K562 (cell line): ENCODE data around the gene PYGB. TPM values are rescaled to one million over a fixed set of nuclear protein-coding genes. Genes with fewer than 3 reads are reported as not detected.

ENCODE experiments used
- ATAC-seq: fragments of 200-7000 bp; cut with Tn5 transposase; 3 replicates; pipeline ENCODE4 v1.9.1; 2020; ENCODE audit warnings: moderate library complexity
- BruUV-seq: library from RNA; stranded (reverse); fragments of 400-500 nt; replicated peaks from 2 replicates; lab custom pipeline; 2021; lab: Mats Ljungman, UMichigan
- CTCF ChIA-PET: fragments of 300-600 bp; formaldehyde crosslinking; extraction: SDS; loops from one replicate; lab custom pipeline; 2021; ENCODE audit warnings: low intra/inter-chr PET ratio; lab: Yijun Ruan, JAX
- POLR2A ChIA-PET: fragments of 300-600, 350-650 bp; sonication (Branson Sonifier 250); formaldehyde crosslinking; extraction: SDS; loops from one replicate; lab custom pipeline; 2021; ENCODE audit warnings: antibody characterized with exemption, inconsistent platforms; lab: Yijun Ruan, JAX
- DNase-seq, 4 experiments: peaks; one replicate each; pipeline versions ENCODE4 v3.0.0 to v3.0.0-alpha.2; 2011 to 2018; ENCODE audit warnings: low spot score in 3 of 4, mixed read lengths in 3 of 4; ENCODE audit errors: extremely low read depth in 1 of 4
- FAIRE-seq: peaks from 2 replicates; lab custom pipeline; 2011; peaks lifted over from hg19 to GRCh38; lab: Jason Lieb, UNC
- H2AFZ ChIP-seq: 2 replicates; pipeline ENCODE4 v1.6.0; 2011; ENCODE audit warnings: low read depth, low read length, control low read depth, inconsistent platforms
- H3K27ac ChIP-seq: fragments of 200-600 bp; 3 replicates; pipeline ENCODE4 v1.8.0; 2011; ENCODE audit warnings: low read depth, mild to moderate bottlenecking, control low read depth, inconsistent platforms, low read length, moderate library complexity, mixed read lengths; ENCODE audit errors: extremely low read depth
- H3K27me3 ChIP-seq, 2 experiments: fragments of 300-600 bp in 1 of 2; 2 replicates in 1 of 2; 3 replicates in 1 of 2; pipeline versions ENCODE4 v1.6.0 to v1.8.0; 2011; ENCODE audit warnings: inconsistent platforms in 2 of 2, low read length in 2 of 2, mild to moderate bottlenecking in 1 of 2, mixed read lengths in 1 of 2, moderate library complexity in 1 of 2; ENCODE audit not compliant: control insufficient read depth in 2 of 2, insufficient read depth in 2 of 2
- H3K36me3 ChIP-seq: fragments of 300-600 bp; 3 replicates; pipeline ENCODE4 v1.8.0; 2011; ENCODE audit warnings: mild to moderate bottlenecking, low read length, inconsistent platforms; ENCODE audit not compliant: control insufficient read depth, insufficient read depth
- H3K4me1 ChIP-seq, 2 experiments: fragments of 200-600 bp in 1 of 2; replicated peaks in 1 of 2; 2 replicates in 1 of 2; 3 replicates in 1 of 2; pipeline versions ENCODE4 v1.5.1 to v1.8.0; 2011; ENCODE audit warnings: inconsistent platforms in 2 of 2, low read length in 2 of 2, mild to moderate bottlenecking in 1 of 2, mixed read lengths in 1 of 2, moderate library complexity in 1 of 2; ENCODE audit not compliant: control insufficient read depth in 2 of 2, insufficient read depth in 2 of 2
- H3K4me2 ChIP-seq: 2 replicates; pipeline ENCODE4 v1.6.1; 2011; ENCODE audit warnings: low read length, control low read depth, inconsistent platforms, mixed read lengths; ENCODE audit not compliant: insufficient read depth
- H3K4me3 ChIP-seq: fragments of 200-600 bp; sonication (generic), shearing (Covaris generic); 2 replicates; pipeline ENCODE4 v1.5.1; 2016; ENCODE audit warnings: control low read depth, inconsistent platforms
- H3K79me2 ChIP-seq: fragments of 200-600 bp; 3 replicates; pipeline ENCODE4 v1.8.0; 2011; ENCODE audit warnings: low read length, inconsistent platforms; ENCODE audit not compliant: control insufficient read depth, insufficient read depth
- H3K9ac ChIP-seq, 2 experiments: 2 replicates each; pipeline versions ENCODE4 v1.6.0 to v1.6.1; 2011; ENCODE audit warnings: low read depth in 2 of 2, low read length in 2 of 2, control low read depth in 1 of 2, inconsistent platforms in 1 of 2, mild to moderate bottlenecking in 1 of 2, mixed read lengths in 1 of 2; ENCODE audit not compliant: insufficient read depth in 1 of 2
- H3K9me1 ChIP-seq: one replicate; pipeline ENCODE4 v1.6.0; 2011; ENCODE audit warnings: inconsistent platforms, mild to moderate bottlenecking, low read length, moderate library complexity; ENCODE audit not compliant: control insufficient read depth, insufficient read depth
- H3K9me3 ChIP-seq: replicated peaks from 2 replicates; pipeline ENCODE4 v1.5.1; 2011; ENCODE audit warnings: low read depth, low read length, inconsistent platforms; ENCODE audit not compliant: control insufficient read depth, insufficient read depth
- H4K20me1 ChIP-seq: replicated peaks from 2 replicates; pipeline ENCODE4 v1.6.1; 2011; ENCODE audit warnings: low read length, inconsistent platforms, mixed read lengths; ENCODE audit not compliant: control insufficient read depth, insufficient read depth
- CHCHD3 ChIP-seq: fragments of 250-450 bp; sonication (Bioruptor Pico); IDR thresholded peaks from 2 replicates; pipeline ENCODE4 v2.1.2; 2022; ENCODE audit warnings: mild to moderate bottlenecking
- HOXB6 ChIP-seq: fragments of 250-450 bp; sonication (Bioruptor Pico); IDR thresholded peaks from 2 replicates; pipeline ENCODE4 v1.5.1; 2022; ENCODE audit warnings: mild to moderate bottlenecking, borderline replicate concordance
- SLC30A9 ChIP-seq: fragments of 250-450 bp; sonication (Bioruptor Pico); IDR thresholded peaks from 2 replicates; pipeline ENCODE4 v1.8.0; 2022; ENCODE audit warnings: mild to moderate bottlenecking, moderate library complexity
- ZNF408 ChIP-seq: fragments of 250-450 bp; sonication (Bioruptor Pico); IDR thresholded peaks from 2 replicates; pipeline ENCODE4 v1.4.0; 2020; ENCODE audit warnings: low read depth, mild to moderate bottlenecking, moderate library complexity
- WGBS: fragments of 100-300 bp; shearing (Covaris generic); methylation state at CpG from one replicate; pipeline ENCODE4 v1.1.6; 2016; ENCODE audit warnings: low coverage, mixed read lengths; ENCODE audit not compliant: insufficient coverage; ENCODE audit errors: missing lambda C conversion rate; 5-methylcytosine and 5-hydroxymethylcytosine counted together
- in situ Hi-C: fragments of 300-500 bp; cut with MboI; formaldehyde crosslinking; loops from 4 replicates; pipeline ENCODE4 v1.15.0; 2018; ENCODE audit warnings: inconsistent platforms, mixed read lengths
- intact Hi-C: fragments of 100-400 bp; cut with micrococcal nuclease; formaldehyde crosslinking; loops from 2 replicates; pipeline ENCODE4 v1.14.2; 2022
- polyA plus RNA-seq, 8 experiments: library from polyadenylated mRNA; depleted of rRNA in 4 of 8; stranded (reverse) in 5 of 8; unstranded in 3 of 8; fragments of >200 nt; fragmentation: Nextera tagmentation in 2 of 8; fragmentation: Illumina TruSeq in 1 of 8; extraction: Ambion mirVana in 2 of 8; extraction: Trizol in 1 of 8; gene quantifications; 2 replicates each; pipeline versions ENCODE4 v1.2.1 to v1.2.3, GENCODE V29; 2011 to 2014; ENCODE audit warnings: inconsistent platforms in 1 of 8, missing spikeins in 1 of 8
- total RNA-seq, 7 experiments: library from RNA; depleted of rRNA in 6 of 7; stranded (reverse); fragments of >200 nt in 6 of 7; fragmentation: Illumina TruSeq in 2 of 7; extraction: Trizol in 2 of 7; gene quantifications; 2 replicates each; pipeline versions ENCODE4 v1.2.1 to v1.2.3, GENCODE V29; 2011 to 2021; ENCODE audit warnings: low replicate concordance in 1 of 7
- TF ChIP-seq, protein P1 (sequence below): fragments of 450-650 bp; IDR thresholded peaks from 2 replicates; pipeline ENCODE4 v1.6.1; 2014; ENCODE audit warnings: low read depth, mild to moderate bottlenecking, moderate library complexity, borderline replicate concordance
- TF ChIP-seq, protein P2 (sequence below): fragments of 150-350 bp; IDR thresholded peaks from 2 replicates; pipeline ENCODE4 v1.6.1; 2014; ENCODE audit warnings: low read depth, mild to moderate bottlenecking, low read length, borderline replicate concordance
- TF ChIP-seq, protein P3 (sequence below): sonication (generic); formaldehyde crosslinking; IDR thresholded peaks from 2 replicates; pipeline ENCODE4 v1.8.0; 2022; ENCODE audit warnings: mild to moderate bottlenecking, missing genetic modification reagents, borderline replicate concordance
- TF ChIP-seq, protein P4 (sequence below): fragments of 450-650 bp; IDR thresholded peaks from 2 replicates; pipeline ENCODE4 v1.6.1; 2017; ENCODE audit warnings: mild to moderate bottlenecking, moderate library complexity
- TF ChIP-seq, protein P5 (sequence below): fragments of 250-450 bp; sonication (Bioruptor Pico); IDR thresholded peaks from 2 replicates; pipeline ENCODE4 v1.8.0; 2021; ENCODE audit warnings: borderline replicate concordance, mild to moderate bottlenecking, moderate library complexity; ENCODE audit not compliant: poor library complexity, severe bottlenecking
- TF ChIP-seq, protein P6 (sequence below), 2 experiments: fragments of 250-450 bp in 1 of 2; fragments of 450-650 bp in 1 of 2; sonication (Bioruptor Pico) in 1 of 2; IDR thresholded peaks; 2 replicates each; pipeline versions ENCODE4 v1.6.1 to v1.8.0; 2016 to 2021; ENCODE audit warnings: mild to moderate bottlenecking in 2 of 2, moderate library complexity in 2 of 2, missing compliant biosample characterization in 1 of 2, missing genetic modification characterization in 1 of 2

The PYGB gene
- total and polyA plus RNA-seq, 9 of the 15 experiments (the other 6 are each of a cell fraction or from before 2014, with no cell fraction given), result 0.34 to 18.0 (median 9.8) TPM

DNA sequence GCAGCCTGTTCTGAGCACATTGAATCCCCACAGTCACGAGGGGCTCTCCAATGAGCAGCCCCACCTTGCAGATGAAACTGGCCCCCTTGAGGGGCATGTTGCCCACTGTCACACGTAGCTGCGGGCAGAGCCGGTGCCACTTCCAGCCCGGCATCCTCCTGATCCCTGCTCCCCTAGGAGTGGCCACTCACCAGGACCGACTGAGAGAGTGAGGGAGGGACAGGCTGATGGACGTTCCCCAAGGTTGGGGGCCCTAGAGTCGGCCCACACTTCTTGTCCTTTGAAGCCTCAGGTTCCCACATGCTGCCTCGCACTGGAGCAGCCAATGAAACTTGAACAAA lies 41.9 kb upstream of the PYGB start:
- no peak for ATAC-seq
- Histone ChIP-seq H3K4me2 (no peak overlapping the region), H3K9ac (no peak overlapping the region; a peak in 1 of 4 replicates), H3K79me2 (peaks cover 12% of the 10 kb centered on the region), H3K9me1 (no peaks in the 10 kb centered on the region), H3K36me3 (peaks cover 9% of the 10 kb centered on the region; the same call in 2 of the 3 replicates), H3K4me3 (no peak overlapping the region), H3K27me3 (no peaks in the 10 kb centered on the region), H3K27ac (no peak overlapping the region), H4K20me1 (peaks cover 5% of the 10 kb centered on the region; the same call in 1 of the 2 replicates), H3K9me3 (no peaks in the 10 kb centered on the region), H2AFZ (no peak overlapping the region), H3K4me1 (peaks cover 0 to 14% of the 10 kb centered on the region in 2 experiments; a peak in 2 of 5 replicates)
- FAIRE-seq, result no peak
- ChIA-PET POLR2A (no interaction called here), CTCF (no interaction called here)
- DNase-seq, result no peak
- intact Hi-C loops, result no loop called here
- WGBS, result 78% methylated on average over 7 of the region's 9 CpGs
- in situ Hi-C loops, result no loop called here
- BruUV-seq, result no TSS peak
- no peak for TF ChIP-seq SLC30A9
- TF ChIP-seq, protein P1, sequence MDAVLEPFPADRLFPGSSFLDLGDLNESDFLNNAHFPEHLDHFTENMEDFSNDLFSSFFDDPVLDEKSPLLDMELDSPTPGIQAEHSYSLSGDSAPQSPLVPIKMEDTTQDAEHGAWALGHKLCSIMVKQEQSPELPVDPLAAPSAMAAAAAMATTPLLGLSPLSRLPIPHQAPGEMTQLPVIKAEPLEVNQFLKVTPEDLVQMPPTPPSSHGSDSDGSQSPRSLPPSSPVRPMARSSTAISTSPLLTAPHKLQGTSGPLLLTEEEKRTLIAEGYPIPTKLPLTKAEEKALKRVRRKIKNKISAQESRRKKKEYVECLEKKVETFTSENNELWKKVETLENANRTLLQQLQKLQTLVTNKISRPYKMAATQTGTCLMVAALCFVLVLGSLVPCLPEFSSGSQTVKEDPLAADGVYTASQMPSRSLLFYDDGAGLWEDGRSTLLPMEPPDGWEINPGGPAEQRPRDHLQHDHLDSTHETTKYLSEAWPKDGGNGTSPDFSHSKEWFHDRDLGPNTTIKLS, result no peak
- TF ChIP-seq, protein P2, sequence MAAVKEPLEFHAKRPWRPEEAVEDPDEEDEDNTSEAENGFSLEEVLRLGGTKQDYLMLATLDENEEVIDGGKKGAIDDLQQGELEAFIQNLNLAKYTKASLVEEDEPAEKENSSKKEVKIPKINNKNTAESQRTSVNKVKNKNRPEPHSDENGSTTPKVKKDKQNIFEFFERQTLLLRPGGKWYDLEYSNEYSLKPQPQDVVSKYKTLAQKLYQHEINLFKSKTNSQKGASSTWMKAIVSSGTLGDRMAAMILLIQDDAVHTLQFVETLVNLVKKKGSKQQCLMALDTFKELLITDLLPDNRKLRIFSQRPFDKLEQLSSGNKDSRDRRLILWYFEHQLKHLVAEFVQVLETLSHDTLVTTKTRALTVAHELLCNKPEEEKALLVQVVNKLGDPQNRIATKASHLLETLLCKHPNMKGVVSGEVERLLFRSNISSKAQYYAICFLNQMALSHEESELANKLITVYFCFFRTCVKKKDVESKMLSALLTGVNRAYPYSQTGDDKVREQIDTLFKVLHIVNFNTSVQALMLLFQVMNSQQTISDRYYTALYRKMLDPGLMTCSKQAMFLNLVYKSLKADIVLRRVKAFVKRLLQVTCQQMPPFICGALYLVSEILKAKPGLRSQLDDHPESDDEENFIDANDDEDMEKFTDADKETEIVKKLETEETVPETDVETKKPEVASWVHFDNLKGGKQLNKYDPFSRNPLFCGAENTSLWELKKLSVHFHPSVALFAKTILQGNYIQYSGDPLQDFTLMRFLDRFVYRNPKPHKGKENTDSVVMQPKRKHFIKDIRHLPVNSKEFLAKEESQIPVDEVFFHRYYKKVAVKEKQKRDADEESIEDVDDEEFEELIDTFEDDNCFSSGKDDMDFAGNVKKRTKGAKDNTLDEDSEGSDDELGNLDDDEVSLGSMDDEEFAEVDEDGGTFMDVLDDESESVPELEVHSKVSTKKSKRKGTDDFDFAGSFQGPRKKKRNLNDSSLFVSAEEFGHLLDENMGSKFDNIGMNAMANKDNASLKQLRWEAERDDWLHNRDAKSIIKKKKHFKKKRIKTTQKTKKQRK, result no peak
- no peak for TF ChIP-seq CHCHD3 (CRISPR knock-in tag)
- TF ChIP-seq, protein P3, sequence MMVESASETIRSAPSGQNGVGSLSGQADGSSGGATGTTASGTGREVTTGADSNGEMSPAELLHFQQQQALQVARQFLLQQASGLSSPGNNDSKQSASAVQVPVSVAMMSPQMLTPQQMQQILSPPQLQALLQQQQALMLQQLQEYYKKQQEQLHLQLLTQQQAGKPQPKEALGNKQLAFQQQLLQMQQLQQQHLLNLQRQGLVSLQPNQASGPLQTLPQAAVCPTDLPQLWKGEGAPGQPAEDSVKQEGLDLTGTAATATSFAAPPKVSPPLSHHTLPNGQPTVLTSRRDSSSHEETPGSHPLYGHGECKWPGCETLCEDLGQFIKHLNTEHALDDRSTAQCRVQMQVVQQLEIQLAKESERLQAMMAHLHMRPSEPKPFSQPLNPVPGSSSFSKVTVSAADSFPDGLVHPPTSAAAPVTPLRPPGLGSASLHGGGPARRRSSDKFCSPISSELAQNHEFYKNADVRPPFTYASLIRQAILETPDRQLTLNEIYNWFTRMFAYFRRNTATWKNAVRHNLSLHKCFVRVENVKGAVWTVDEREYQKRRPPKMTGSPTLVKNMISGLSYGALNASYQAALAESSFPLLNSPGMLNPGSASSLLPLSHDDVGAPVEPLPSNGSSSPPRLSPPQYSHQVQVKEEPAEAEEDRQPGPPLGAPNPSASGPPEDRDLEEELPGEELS, result no peak
- TF ChIP-seq, protein P4, sequence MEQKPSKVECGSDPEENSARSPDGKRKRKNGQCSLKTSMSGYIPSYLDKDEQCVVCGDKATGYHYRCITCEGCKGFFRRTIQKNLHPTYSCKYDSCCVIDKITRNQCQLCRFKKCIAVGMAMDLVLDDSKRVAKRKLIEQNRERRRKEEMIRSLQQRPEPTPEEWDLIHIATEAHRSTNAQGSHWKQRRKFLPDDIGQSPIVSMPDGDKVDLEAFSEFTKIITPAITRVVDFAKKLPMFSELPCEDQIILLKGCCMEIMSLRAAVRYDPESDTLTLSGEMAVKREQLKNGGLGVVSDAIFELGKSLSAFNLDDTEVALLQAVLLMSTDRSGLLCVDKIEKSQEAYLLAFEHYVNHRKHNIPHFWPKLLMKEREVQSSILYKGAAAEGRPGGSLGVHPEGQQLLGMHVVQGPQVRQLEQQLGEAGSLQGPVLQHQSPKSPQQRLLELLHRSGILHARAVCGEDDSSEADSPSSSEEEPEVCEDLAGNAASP, result no peak
- TF ChIP-seq ZNF408, result no peak
- TF ChIP-seq, protein P5, sequence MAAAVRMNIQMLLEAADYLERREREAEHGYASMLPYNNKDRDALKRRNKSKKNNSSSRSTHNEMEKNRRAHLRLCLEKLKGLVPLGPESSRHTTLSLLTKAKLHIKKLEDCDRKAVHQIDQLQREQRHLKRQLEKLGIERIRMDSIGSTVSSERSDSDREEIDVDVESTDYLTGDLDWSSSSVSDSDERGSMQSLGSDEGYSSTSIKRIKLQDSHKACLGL, result no peak
- no peak for TF ChIP-seq HOXB6 (CRISPR knock-in tag)
- TF ChIP-seq, protein P6, sequence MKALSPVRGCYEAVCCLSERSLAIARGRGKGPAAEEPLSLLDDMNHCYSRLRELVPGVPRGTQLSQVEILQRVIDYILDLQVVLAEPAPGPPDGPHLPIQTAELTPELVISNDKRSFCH (CRISPR knock-in tag; IDR thresholded peaks at IDR 0.05), result no peak
- TF ChIP-seq, protein P6 (tag; IDR thresholded peaks at IDR 0.05), result no peak
